Measurements from ENCODE around the gene SLC22A23.

Gene SLC22A23

DNA sequence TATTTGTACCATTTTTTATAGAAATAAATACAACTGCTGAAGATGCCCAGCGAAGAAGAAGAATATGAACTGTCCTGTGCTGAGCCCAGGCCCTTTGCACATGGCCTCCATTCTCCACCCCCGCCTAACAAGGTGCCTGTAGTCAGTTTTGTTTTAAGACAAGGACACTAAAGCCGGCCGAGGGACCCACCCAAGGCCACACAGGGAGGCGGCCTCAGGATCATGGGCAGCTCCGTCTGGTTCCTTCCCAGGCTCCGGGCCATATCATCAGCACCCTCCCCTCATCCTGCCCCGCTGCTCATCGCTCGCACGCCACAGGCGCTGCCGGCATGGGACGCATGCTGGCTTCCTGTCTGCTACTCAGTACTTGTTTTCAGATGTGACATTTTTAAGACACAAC is 176.8 kb downstream of the SLC22A23 start:
- POLR2A ChIA-PET, result interaction anchor here (1.0 kb wide), 1 partner anchor 441 kb away, joined by 4 read pairs; no protein-coding TSS in a partner anchor

DNA sequence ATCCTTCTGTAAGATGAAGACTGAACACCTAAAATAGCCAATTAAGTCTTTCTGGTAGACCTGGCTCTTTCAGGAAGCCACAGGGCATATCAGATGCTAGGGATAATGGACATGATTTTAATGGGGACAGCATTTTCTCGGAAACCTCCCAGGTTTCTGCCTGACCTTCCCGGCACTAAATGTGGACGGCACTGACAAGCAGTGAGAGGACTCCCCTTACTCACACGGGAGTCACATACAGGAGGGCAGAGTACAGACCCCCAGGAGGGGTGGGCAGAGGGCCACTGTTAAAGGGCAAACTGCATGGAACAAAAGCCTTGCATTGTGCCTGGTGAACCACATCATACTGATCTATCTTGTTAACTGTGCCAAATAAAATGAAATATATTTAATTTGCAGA is 178.2 kb downstream of the SLC22A23 start:
- TF ChIP-seq, protein P1, sequence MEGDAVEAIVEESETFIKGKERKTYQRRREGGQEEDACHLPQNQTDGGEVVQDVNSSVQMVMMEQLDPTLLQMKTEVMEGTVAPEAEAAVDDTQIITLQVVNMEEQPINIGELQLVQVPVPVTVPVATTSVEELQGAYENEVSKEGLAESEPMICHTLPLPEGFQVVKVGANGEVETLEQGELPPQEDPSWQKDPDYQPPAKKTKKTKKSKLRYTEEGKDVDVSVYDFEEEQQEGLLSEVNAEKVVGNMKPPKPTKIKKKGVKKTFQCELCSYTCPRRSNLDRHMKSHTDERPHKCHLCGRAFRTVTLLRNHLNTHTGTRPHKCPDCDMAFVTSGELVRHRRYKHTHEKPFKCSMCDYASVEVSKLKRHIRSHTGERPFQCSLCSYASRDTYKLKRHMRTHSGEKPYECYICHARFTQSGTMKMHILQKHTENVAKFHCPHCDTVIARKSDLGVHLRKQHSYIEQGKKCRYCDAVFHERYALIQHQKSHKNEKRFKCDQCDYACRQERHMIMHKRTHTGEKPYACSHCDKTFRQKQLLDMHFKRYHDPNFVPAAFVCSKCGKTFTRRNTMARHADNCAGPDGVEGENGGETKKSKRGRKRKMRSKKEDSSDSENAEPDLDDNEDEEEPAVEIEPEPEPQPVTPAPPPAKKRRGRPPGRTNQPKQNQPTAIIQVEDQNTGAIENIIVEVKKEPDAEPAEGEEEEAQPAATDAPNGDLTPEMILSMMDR (IDR thresholded peaks at IDR 0.05; ENCODE audit: insufficient read depth, low read length, missing control alignments), result no peak
- POLR2A ChIA-PET, result no interaction called here
- no peak for DNase-seq (ENCODE audit: low read depth, low spot score)
- CTCF ChIA-PET, result interaction anchor here (1.1 to 11.7 kb wide), 6 partner anchors 125 to 700 kb away, joined by 3 to 263 read pairs (median 4); partner anchors contain the start of gene FAM50B
- no peak overlapping the region for H3K4me3 ChIP-seq (ENCODE audit: low read depth, low read length)

More for the DNA sequence above, 176.8 kb downstream of the SLC22A23 start:
- DNase-seq (ENCODE audit: low read depth, low spot score), result no peak
- no peak overlapping the region for H3K4me3 ChIP-seq (ENCODE audit: low read depth, low read length)
- TF ChIP-seq, protein P1 (IDR thresholded peaks at IDR 0.05; ENCODE audit: insufficient read depth, low read length, missing control alignments), result no peak
- CTCF ChIA-PET, result interaction anchor here (0.7 to 11.7 kb wide), 44 partner anchors 9 to 748 kb away, joined by 3 to 263 read pairs (median 4); partner anchors contain the start of gene FAM50B

DNA sequence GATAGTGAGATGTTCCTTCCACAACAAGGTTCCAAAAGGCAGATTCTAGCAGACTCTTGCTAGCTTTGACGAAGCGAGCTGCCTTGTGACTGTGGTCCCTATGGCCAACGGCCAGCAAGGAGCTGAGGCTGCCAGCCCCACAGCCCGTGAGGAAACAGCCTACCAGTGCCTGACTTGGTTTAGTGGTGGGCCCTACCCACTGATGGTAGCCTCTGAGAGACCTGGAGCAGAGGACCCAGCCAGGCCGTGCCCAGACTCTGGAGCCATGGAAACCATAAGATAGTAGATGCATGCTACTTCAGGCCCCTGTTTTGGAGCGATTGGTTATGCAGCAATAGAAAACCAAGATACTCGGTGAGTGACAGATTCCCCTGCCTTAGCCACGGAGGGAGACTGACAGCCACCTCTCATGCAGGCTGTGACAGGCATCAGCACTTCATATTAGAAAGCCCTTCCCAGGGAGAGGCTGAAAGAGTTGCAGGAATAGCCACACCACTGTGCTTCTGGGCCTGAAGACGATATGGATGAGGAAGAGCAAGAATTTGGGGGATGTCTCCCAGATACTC is 178.9 kb downstream of the SLC22A23 start:
- CTCF ChIA-PET, result interaction anchor here (0.5 to 11.7 kb wide), 2 partner anchors 240 to 451 kb away, joined by 3 to 263 read pairs; no protein-coding TSS in a partner anchor
- TF ChIP-seq, protein P1 (IDR thresholded peaks at IDR 0.05; ENCODE audit: insufficient read depth, low read length, missing control alignments), result no peak
- no peak for DNase-seq (ENCODE audit: low read depth, low spot score)
- no peak overlapping the region for H3K4me3 ChIP-seq (ENCODE audit: low read depth, low read length)
- POLR2A ChIA-PET, result no interaction called here

- no peak overlapping the region for H3K4me3 ChIP-seq (ENCODE audit: low read depth, low read length)
- CTCF ChIA-PET, result interaction anchor here (0.5 to 11.7 kb wide), 7 partner anchors 26 to 733 kb away, joined by 3 to 263 read pairs (median 4); no protein-coding TSS in a partner anchor
- POLR2A ChIA-PET, result no interaction called here
- TF ChIP-seq, protein P1 (IDR thresholded peaks at IDR 0.05; ENCODE audit: insufficient read depth, low read length, missing control alignments), result no peak
- DNase-seq (ENCODE audit: low read depth, low spot score), result no peak
Measured at GRCh38 chr6:3277251-3277650, 179.6 kb downstream of the SLC22A23 start.

DNA sequence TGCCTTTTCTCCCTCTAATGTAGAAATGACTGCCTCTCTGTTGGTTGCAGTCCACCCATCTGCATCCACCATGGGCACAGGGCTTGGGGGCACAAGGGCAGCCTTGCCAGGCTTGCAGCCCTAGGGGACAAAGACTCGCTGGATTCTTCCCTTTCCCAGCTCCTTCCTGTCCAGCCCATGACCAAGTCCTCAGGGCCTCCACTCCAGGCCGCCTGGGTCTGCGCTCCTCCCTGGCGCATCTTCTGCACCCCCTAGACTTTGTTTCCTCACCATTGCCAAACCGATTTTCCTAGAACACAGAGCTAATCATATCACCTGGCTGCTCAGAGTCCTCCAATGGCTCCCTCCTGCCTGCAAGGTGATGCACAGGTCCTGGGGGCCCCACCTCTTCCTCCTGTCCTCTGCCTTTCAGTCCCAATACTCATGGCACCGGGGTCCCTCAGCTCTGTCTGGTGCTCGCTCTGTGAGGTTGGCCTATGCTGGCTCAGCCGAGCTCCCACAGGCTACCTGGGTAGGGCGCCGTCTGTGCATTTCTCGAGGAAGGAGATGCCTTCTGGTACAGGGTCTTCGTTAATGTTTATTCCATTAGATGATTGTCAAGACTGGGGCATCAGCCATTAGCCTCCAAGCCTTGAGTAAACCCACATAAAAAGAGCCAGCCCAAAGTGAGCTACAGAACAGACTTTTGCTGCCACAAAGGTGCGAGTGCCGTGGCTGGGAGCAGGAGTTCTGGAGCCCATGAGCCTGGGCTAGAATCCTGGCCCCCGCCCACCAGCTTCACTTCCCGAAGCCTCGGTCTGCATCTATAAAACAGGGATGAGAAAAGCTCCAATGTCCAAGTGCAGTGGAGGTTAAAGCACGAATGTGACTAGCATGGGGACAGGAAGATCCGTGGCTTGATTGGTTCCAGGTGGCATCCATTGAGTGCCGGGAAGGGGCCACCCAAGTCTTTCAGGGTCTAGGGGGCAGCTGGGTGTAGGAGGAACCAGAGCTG is 180.4 kb downstream of the SLC22A23 start:
- DNase-seq (ENCODE audit: low read depth, low spot score), result no peak
- ChIA-PET POLR2A (no interaction called here), CTCF (interaction anchor here (0.9 to 11.7 kb wide), 6 partner anchors 25 to 733 kb away, joined by 3 to 263 read pairs (median 4); no protein-coding TSS in a partner anchor)
- no peak overlapping the region for H3K4me3 ChIP-seq (ENCODE audit: low read depth, low read length)
- TF ChIP-seq, protein P1 (IDR thresholded peaks at IDR 0.05; ENCODE audit: insufficient read depth, low read length, missing control alignments), result no peak
